Measurements from ENCODE around the gene RTN4IP1.
"Not testable (repeated sequence)": the region's sequence is repeated elsewhere in the genome, so short reads cannot be mapped to it uniquely, and the experiment has no call there.

RTN4IP1 gene

DNA sequence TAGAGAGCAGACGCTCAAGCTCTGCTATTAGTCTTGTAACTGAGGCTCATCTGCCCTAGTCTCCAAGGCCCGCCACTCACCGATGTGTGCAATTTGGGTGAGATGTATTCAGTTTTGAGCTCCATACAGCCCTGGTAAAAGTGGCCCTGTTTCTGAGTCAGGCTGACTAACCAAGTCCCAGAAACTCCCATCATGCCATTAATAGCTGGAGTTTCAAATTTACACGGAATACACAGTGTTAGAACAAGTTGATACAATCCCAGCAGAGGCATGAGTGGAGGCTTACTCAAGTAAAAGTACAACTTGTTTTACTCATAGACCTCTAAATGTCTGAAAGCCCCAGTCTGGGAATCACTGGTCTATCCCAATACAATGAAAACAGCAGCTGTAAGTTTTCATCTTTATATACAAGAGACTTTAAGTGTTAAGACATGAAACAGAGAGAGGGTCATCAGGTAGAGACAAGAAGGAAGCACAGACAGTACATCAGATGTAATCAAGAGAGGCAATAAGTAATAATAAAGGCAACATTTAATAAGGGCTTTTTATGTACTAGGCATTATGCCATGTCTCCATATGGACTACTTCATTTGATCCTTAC is 42.4 kb downstream of the RTN4IP1 start:
- no peak for DNase-seq (ENCODE audit: low read depth in 2 of 2)

DNA sequence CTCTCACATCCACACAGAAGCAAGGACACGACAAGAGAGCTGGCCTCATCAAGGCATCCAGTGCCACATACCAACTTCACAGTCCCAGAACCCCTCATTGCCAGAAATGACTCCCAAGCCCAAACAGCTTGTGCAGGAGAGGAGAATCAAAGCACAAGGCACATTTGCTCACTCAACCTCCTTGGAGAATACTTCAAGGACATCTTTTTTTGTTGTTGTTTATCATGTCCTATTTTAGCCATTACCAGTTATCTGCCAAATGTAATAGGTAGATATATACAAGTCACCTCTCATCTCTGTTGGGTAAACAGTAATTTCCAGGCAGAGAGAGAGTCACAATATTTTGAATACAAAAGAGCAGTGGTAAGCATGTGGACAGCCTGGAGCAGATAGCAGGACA is 47.8 kb downstream of the RTN4IP1 start:
- no peak for DNase-seq (ENCODE audit: low read depth in 2 of 2)

DNA sequence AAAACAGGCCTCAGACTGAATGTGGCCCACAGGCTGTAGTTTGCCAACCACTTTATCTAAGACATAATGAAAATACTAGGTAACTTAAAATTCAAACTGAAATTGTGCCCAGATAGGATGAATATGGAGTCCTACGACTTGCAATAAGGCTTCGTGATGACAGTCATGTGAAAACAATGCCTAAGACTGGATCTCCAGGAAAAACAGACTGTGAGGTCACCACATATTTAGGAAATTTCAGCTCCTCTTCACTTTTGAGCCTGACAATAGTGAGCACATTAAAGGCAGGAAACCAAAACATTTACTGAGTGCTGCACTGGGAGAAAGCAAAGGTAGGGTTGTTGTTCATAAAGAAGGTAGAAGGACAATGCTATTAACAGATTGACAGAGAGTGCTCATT is 50.0 kb downstream of the RTN4IP1 start:
- no peak for DNase-seq (ENCODE audit: low read depth in 2 of 2)

DNA sequence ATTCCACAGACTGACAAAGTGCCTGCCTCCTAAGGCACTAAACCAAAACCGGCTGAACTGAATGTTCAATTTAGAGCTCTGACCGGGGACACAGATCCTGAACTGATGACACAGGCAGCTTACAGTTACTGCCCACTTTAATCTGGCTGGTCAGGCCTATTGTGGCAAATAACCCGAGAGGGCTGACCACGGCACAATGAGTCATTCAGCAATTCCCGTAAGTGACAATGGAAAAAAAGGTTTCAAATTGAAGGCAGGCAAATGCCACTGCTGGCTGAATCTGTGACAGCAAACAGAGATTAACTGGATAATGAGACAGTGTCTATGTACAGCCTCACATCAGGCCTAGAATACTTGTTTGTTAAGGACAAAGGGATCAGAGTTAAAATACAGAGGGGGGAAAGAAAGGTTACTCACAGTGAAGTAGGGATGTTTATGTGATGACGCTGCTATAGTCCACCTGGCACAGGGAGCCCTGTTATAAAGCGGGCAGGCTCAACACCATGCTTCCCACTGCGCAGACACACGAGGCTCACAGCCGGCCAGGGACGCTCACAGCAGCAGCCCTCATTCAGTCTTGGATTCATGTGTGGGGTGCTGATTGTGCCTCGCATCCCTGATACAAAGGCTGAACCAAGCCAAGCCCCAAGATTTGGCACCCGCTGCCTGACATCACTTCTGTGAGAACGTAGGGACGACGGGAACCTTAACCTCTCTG is 54.4 kb downstream of the RTN4IP1 start:
- no peak for DNase-seq (ENCODE audit: low read depth in 2 of 2)

DNA sequence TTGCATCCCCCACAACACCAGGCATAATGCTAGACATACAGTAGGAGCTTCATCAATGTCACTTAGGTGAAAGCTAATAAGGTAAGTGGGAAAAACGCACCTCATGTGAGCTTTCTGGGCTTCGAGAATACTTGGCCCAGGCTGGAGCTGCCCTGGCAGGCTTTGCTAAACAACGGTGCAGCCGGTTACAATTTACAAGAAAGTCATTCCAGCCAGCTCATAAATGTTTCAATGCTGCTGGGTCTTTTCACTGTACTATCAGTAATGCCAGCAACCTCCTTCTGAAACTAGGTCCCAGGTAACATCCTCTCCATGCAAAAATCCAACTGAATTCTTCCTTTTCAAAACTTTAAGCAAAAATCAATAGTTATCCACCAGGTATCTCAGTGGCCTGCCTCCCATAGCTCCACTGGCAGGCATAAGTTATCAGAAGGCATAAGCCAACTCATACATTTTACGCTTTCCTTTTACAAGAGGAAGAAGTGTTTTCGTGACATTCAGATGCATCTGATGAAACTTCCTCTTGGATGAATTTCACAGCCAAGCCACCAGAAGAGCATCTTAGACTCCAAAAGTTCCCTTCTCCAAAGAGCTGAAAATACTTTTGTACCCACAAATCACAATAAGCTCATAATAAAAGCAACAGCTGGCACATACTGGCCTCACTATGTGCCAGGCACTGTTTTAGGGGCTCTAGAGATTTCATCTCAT is 56.3 kb downstream of the RTN4IP1 start:
- DNase-seq (ENCODE audit: low read depth in 2 of 2) = no peak

DNA sequence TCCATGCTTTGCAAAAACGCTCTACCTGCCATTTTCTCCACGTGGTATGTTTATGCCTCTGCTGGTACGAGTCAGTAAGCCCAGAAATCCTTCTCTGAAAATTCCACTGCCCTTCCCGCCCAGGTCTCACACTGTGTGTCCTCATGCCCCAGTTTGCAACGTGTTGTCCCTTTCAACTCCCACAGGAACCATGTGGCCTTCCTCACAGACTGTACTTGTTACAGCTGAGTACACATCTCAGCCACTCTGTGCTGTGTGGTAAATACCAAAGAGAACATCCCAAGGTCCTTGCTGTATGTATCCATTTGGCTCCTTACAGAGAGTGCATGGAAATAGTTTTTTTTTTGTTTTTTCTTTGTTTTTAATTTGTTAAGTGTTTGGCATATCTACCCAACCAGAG is 56.9 kb downstream of the RTN4IP1 start:
- DNase-seq (ENCODE audit: low read depth in 2 of 2) = no peak

DNA sequence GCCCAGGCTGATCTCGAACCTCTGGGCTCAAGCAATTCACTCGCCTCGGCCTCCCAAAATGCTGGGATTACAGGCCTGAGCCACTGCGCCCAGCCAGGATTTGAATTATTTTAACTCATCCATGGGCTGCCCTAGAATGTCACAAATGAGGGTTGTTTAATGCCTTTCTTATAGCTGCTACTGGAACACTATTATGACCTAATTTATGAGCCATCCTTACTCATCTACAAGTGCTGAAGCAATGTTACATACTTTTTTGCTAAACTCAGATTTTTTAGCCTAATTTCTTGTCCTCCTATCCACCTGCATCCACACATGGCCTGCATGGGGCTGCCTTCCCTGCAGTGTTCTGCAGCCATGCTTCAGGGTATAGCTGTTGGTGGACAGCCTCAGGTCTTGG is 59.9 kb downstream of the RTN4IP1 start:
- no peak for DNase-seq (ENCODE audit: low read depth in 2 of 2)

DNA sequence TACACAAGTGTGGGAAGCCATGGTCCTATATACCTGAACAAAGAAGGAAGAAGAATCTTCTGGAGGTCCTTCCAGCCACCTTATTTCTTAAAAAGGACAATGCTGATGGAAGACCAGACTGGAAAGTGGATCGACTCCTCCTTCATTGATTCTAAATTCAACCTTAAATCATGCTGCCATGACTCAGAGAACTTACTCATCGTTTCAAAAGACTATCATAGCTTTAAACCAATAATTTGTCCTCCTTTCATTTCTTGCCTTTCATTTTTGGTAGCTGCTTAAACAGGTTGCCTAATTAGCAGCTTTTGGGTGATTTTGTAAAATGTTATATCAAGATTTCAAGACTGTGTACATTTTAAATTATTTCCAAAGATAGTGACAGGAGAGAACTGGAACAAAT is 60.8 kb downstream of the RTN4IP1 start:
- no peak for DNase-seq (ENCODE audit: low read depth in 2 of 2)

DNA sequence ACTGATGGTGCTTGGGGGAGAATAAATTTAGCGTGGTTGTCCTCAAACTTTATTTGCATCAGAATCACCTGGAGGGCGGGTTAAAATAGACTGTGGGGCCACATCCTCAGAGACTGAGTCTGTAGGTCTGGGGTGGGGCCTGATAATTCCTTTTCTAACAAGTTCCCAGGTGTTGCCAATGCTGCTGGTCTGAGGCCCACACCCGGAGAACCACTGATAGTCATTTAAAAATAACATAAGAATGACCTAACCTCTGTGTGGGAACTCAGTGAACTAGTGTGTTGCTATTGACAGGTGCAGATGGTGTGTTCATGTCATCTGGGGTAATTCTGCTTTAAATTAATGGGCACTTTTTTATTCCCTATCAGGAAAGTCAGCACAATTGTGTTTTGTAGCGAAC is 64.8 kb downstream of the RTN4IP1 start:
- no peak for DNase-seq (ENCODE audit: low read depth in 2 of 2)

DNA sequence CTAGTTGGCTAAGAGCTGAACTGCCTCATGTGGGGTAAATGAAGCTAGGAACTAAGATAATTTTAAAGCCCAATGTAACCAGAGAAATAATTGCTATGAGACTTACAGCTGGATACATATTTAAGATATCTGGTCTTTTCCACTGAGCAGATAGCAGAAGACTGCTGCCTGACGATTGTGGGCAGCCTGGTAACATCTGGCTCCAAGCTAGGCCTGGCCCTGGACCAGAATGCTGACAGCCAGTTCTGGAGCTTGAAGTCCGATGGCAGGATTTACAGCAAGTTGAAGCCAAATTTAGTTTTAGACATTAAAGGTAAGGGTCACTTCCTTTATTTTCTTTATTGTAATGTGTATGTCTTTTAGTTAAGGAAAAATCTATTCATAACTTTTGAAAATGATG is 65.7 kb downstream of the RTN4IP1 start:
- DNase-seq (ENCODE audit: low read depth in 2 of 2) = no peak

DNA sequence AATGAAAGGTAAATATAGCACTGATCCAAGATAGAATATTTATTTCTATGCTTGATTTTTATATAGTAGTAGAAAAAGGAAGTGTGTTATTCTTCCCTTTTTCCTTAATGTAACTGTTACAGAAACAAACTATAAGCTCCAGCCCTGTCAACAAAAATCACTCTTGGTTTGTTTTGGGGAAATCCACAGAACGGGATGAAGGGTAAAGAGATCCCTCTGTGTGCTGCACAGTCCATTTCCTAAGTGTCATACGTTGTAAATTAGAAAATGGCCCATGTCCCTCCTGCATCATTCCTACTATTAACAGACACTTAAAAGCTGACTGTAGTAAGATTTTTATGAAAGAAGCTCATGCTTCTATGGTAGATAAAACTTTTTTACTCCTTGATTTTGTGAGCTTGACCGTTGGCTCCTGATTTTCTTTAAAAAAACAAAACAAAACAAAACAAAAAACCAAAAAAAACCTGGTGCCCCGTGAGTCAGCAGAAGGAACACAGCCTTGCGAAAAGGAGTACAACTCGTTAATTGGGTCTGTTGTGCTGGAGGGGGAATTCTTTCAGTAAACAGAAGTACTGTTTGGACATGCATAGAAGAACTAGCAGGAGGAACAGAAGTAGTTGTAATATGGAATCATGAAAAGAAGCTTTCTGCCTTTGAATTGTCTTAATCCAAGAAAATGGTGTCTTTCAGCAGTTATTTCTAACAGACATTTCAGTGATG is 67.5 kb downstream of the RTN4IP1 start:
- no peak for DNase-seq (ENCODE audit: low read depth in 2 of 2)

DNA sequence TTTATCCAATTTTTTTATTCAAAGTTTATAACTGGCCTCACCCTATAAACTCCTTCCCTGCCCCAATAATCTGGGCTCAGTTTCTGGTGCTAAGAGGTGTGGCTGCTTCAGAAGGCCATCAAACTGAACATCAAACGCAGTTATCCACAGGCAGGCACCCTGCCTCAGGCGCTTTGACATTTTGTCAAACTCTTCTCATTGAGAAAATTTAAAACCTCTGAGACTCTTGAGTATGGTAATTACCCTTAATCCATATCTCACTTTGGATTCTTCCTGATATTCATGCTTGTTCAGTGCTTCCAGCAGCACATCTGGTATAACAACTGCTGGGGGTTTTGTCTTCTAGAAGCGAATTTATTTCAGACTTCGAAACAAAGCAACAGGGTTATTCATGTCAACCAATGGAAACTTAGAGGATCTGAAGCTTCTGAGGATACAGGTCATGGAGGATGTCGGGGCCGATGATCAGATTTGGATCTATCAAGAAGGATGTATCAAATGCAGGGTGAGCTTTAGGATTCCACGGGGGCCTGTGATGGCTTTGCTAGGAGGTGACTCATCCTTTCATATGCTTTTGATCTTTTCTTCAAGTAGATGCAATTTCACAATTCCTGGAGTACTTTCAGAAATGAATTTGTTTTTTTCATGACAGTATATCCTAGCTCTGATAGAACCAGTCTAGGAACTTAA is 68.2 kb downstream of the RTN4IP1 start:
- no peak for DNase-seq (ENCODE audit: low read depth in 2 of 2)

DNA sequence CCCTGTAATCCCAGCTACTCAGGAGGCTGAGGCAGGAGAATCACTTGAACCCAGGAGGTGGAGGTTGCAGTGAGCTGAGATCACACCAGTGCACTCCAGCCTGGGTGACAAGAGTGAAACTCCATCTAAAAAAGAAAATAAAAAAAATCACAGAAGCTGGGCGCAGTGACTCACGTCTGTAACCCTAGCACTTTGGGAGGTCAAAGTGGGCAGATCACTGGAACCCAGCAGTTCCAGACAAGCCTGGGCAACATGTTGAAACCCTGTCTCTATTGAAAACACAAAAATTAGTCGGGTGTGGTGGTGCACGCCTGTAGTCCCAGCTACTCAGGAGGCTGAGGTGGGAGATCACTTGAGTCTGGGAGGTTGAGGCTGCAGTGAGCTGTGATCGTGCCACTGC is 69.6 kb downstream of the RTN4IP1 start:
- not testable (repeated sequence) for DNase-seq (ENCODE audit: low read depth in 2 of 2)

DNA sequence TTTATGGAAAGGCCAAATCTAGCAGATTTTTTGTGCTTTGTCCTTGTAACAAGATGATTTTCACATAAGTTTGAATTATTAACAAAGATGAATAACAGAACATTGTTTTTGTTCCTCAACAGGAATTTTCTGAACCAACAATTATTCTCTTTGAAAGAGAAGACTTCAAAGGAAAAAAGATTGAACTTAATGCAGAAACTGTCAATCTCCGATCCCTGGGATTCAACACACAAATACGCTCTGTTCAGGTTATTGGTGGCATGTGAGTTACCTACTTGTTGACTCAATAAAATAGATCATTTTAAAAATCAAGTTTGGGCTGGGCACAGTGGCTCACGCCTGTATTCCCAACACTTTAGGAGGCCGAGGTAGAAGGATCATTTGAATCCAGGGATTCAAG is 70.9 kb downstream of the RTN4IP1 start:
- DNase-seq (ENCODE audit: low read depth in 2 of 2) = no peak

DNA sequence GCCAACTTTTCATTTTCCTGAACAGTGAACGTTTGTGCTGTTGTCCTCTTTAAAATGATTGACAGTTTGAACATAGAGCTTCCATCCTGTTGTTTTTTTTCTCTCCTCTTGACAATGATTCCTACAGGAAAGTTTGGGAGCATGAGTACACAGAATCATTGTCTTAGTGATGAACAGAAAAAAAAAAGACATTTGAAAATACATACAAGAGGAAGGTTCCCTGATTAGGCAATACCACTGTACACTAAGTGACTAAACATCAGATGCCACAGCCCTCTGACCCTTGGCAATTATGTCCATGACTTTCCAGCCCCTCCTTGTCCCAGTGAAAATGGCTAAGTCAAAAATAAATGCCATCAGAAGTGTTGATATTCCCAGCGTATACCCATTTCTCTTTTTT is 71.5 kb downstream of the RTN4IP1 start:
- DNase-seq (ENCODE audit: low read depth in 2 of 2) = no peak

DNA sequence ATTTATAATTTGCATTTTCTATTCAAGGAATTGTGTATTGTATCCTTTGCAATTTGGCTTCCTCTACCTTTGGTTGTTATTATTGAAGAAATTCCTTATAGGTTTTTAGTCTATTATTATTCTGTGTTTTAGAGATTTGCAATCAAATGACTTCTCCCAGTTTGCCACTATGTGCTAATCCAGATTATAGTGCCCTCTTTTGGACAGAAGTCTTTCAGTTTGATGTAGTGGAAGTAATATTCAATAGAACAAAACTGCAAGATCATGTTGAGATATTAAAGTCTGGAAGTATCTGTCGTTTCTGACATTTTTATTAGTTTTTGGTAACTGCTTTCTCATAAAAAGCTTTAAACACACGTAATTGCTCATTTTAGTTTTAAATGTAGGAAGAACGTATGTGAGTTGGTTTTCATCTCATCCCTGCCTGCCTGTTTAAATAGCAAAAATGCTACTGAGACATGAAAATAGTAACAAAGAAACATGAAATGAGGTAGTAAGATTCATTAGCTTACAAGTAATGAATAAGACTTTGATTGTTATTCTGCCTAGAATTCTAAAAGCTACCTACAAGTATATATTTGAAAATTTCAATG is 72.8 kb downstream of the RTN4IP1 start:
- DNase-seq (ENCODE audit: low read depth in 2 of 2) = no peak

DNA sequence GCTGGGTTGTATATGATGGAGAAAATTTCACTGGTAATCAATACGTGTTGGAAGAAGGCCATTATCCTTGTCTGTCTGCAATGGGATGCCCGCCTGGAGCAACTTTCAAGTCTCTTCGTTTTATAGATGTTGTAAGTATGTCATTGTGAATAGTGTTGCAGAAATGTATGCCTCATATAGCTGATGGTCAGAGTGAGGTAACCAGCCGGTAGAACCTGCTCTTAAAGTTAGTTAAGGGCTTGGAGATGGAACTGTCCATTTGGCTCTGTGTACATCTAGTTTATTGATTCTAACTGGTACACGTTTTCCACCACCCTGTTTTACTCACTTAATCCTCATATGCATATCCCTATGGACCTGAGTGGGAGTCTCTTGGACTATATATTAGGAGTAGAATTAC is 73.5 kb downstream of the RTN4IP1 start:
- no peak for DNase-seq (ENCODE audit: low read depth in 2 of 2)

DNA sequence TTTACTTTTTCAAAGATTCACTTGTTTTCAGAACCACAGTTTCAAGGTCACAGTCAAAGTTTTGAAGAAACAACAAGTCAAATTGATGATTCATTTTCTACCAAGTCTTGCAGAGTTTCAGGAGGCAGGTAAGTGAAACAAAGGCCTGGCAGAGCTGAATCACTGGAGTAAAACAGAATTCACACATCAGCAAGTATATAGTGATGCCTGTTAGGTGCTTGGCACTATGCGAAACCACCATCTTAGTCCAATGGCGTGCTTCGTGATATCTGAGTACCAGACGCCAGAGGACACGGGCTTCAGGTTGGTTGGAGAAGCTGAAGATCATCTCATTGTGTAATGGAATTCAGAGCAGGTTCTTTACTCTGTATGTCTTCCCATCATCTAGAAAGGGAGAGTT is 75.9 kb downstream of the RTN4IP1 start:
- DNase-seq (ENCODE audit: low read depth in 2 of 2) = peak; percentile 27 to 30

DNA sequence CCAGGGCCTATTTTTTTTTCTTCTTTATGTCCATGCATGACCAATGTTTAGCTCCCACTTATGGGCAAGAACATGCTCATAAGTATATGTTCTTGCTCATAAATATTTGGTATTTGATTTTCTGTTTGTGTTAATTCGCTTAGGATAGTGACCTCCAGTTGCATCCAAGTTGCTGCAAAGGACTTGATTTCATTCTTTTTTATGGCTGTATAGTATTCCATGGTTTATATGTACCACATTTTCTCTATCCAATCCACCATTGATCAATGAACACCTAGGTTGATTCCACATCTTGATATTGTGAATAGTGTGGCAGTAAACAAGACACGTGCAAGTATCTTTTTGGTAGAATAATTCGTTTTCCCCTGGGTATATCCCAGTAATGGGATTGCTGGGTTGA is 78.1 kb downstream of the RTN4IP1 start:
- DNase-seq (ENCODE audit: low read depth in 2 of 2) = no peak

DNA sequence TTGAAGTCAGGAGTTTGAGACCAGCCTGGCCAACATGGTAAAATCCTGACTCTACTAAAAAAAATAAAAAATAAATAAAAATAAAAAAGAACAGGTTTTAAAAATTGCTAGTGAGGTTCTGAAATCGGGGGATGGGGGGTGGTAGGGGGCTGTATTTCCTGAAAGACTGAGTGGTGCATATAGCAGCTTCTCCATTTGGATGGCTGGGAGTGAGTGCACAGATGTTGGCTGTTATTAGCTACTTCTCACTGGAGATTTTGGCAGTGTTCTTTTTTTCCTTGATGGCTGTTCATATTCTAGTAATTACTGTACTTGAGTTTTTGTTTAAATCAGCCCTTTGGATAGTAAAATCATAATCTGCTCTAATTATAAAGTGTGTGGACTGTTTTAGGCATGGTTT is 79.8 kb downstream of the RTN4IP1 start:
- no peak for DNase-seq (ENCODE audit: low read depth in 2 of 2)

DNA sequence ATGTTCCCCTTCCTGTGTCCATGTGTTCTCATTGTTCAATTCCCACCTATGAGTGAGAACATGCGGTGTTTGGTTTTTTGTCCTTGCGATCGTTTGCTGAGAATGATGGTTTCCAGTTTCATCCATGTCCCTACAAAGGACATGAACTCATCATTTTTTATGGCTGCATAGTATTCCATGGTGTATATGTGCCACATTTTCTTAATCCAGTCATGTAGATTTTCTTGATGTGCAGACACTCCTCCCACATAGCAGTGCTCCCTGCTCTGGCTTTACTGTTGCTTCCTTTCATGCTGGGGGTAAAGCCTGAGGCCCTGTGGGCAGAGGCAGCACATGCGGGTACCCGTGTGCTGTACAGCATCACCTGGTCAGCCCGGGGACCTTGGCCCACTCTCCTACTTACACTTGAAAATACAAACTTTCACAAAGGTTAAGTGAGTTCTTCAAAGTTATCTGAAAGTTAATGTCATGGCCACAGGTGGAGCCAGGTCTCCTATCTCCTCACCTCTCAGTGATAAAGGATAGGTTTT is 80.3 kb downstream of the RTN4IP1 start:
- not testable (repeated sequence) for DNase-seq (ENCODE audit: low read depth in 2 of 2)

All from stimulated activated CD4-positive, alpha-beta T cell treated with anti-CD3 and anti-CD28 coated beads, Interleukin-15, amount 100 ng/mL, for 48 hours (primary cell).